IMR-90 (cell line): ENCODE results near the gene TUBA1A. TPM values are rescaled to one million over a fixed set of nuclear protein-coding genes. Genes with fewer than 3 reads are reported as not detected.

ENCODE experiments used
- ATAC-seq: fragments of 200-7000 bp; cut with Tn5 transposase; 2 replicates; pipeline ENCODE4 v1.9.1; 2020; ENCODE audit warnings: low read depth, mild to moderate bottlenecking, moderate library complexity
- BruUV-seq: library from RNA; stranded (reverse); fragments of 400-500 nt; replicated peaks from 2 replicates; lab custom pipeline; 2021; lab: Mats Ljungman, UMichigan
- CTCF ChIA-PET: fragments of 300-600 bp; formaldehyde crosslinking; extraction: SDS; loops from one replicate; lab custom pipeline; 2021; ENCODE audit warnings: antibody characterized with exemption; lab: Yijun Ruan, JAX
- POLR2A ChIA-PET: fragments of 300-600 bp; sonication (Branson Sonifier 250); formaldehyde crosslinking; loops from one replicate; lab custom pipeline; 2022; ENCODE audit warnings: antibody characterized with exemption; ENCODE audit not compliant: unreplicated experiment; lab: Charles Lee
- DNase-seq: peaks from one replicate; pipeline ENCODE4 v3.0.0; 2013
- H2AFZ ChIP-seq: replicated peaks from 2 replicates; pipeline ENCODE3; 2013; ENCODE audit warnings: low read length, mild to moderate bottlenecking; ENCODE audit not compliant: poor library complexity
- H2AK5ac ChIP-seq: 2 replicates; pipeline ENCODE4 v1.6.1; 2013; ENCODE audit warnings: low read depth, low read length, inconsistent platforms
- H2AK9ac ChIP-seq: replicated peaks from 2 replicates; pipeline ENCODE3; 2013; ENCODE audit warnings: mild to moderate bottlenecking, low read depth, low read length, moderate library complexity; ENCODE audit not compliant: poor library complexity
- H2BK120ac ChIP-seq: 2 replicates; pipeline ENCODE4 v1.6.1; 2013; ENCODE audit warnings: low read depth, low read length, inconsistent platforms
- H2BK15ac ChIP-seq: 3 replicates; pipeline ENCODE4 v1.6.1; 2013; ENCODE audit warnings: low read depth, low read length, inconsistent platforms
- H2BK20ac ChIP-seq: 2 replicates; pipeline ENCODE4 v1.6.1; 2013; ENCODE audit warnings: low read depth, mild to moderate bottlenecking, inconsistent platforms, low read length, moderate library complexity
- H2BK5ac ChIP-seq: 2 replicates; pipeline ENCODE4 v1.6.1; 2013; ENCODE audit warnings: mild to moderate bottlenecking, low read depth, low read length, inconsistent platforms; ENCODE audit not compliant: poor library complexity, severe bottlenecking
- H3K14ac ChIP-seq: replicated peaks from 2 replicates; pipeline ENCODE4 v1.6.1; 2013; ENCODE audit warnings: low read depth, low read length, inconsistent platforms
- H3K18ac ChIP-seq: 2 replicates; pipeline ENCODE4 v1.6.1; 2013; ENCODE audit warnings: low read depth, low read length, control low read depth
- H3K23ac ChIP-seq: 2 replicates; pipeline ENCODE4 v1.6.1; 2013; ENCODE audit warnings: low read depth, low read length, inconsistent platforms
- H3K27ac ChIP-seq: 2 replicates; pipeline ENCODE4 v1.5.1; 2013; ENCODE audit warnings: mild to moderate bottlenecking, control low read depth, low read length; ENCODE audit not compliant: insufficient read depth
- H3K27me3 ChIP-seq: 2 replicates; pipeline ENCODE4 v1.6.1; 2013; ENCODE audit warnings: low read length; ENCODE audit not compliant: control insufficient read depth, insufficient read depth
- H3K36me3 ChIP-seq: 2 replicates; pipeline ENCODE4 v1.6.1; 2013; ENCODE audit warnings: low read length, mixed read lengths; ENCODE audit not compliant: control insufficient read depth, insufficient read depth
- H3K4ac ChIP-seq: 2 replicates; pipeline ENCODE4 v1.6.1; 2013; ENCODE audit warnings: low read depth, low read length, inconsistent platforms
- H3K4me1 ChIP-seq: 2 replicates; pipeline ENCODE4 v1.6.1; 2013; ENCODE audit warnings: low read length, mixed read lengths; ENCODE audit not compliant: control insufficient read depth, insufficient read depth
- H3K4me2 ChIP-seq: 2 replicates; pipeline ENCODE4 v1.6.1; 2013; ENCODE audit warnings: low read depth, mild to moderate bottlenecking, control low read depth, low read length, moderate library complexity
- H3K4me3 ChIP-seq: 2 replicates; pipeline ENCODE4 v1.5.1; 2013; ENCODE audit warnings: low read depth, mild to moderate bottlenecking, control low read depth, low read length, moderate library complexity; ENCODE audit not compliant: insufficient read depth
- H3K56ac ChIP-seq: 2 replicates; pipeline ENCODE4 v1.6.1; 2013; ENCODE audit warnings: low read length, inconsistent platforms; ENCODE audit not compliant: insufficient read depth; ENCODE audit errors: extremely low read depth
- H3K79me1 ChIP-seq, 2 experiments: 2 replicates each; pipeline ENCODE4 v1.6.1; 2013; ENCODE audit warnings: low read length in 2 of 2, inconsistent platforms in 1 of 2, low read depth in 1 of 2
- H3K9ac ChIP-seq: 2 replicates; pipeline ENCODE4 v1.6.1; 2013; ENCODE audit warnings: low read depth, low read length, control low read depth
- H3K9me1 ChIP-seq: 2 replicates; pipeline ENCODE4 v1.6.1; 2013; ENCODE audit warnings: low read length, inconsistent platforms; ENCODE audit not compliant: insufficient read depth
- H3K9me3 ChIP-seq: 2 replicates; pipeline ENCODE4 v1.6.1; 2013; ENCODE audit warnings: low read length; ENCODE audit not compliant: control insufficient read depth, insufficient read depth
- H4K20me1 ChIP-seq: 2 replicates; pipeline ENCODE4 v1.6.1; 2013; ENCODE audit warnings: low read length, inconsistent platforms; ENCODE audit not compliant: insufficient read depth
- H4K5ac ChIP-seq: 2 replicates; pipeline ENCODE4 v1.6.1; 2013; ENCODE audit warnings: mild to moderate bottlenecking, low read depth, low read length, control low read depth
- H4K8ac ChIP-seq, 2 experiments: 2 replicates each; pipeline ENCODE4 v1.6.1; 2013; ENCODE audit warnings: low read depth in 2 of 2, low read length in 2 of 2, control low read depth in 1 of 2, inconsistent platforms in 1 of 2
- H4K91ac ChIP-seq: 2 replicates; pipeline ENCODE4 v1.6.1; 2013; ENCODE audit warnings: low read depth, low read length, inconsistent platforms; ENCODE audit not compliant: insufficient read depth
- CHD1 ChIP-seq: IDR thresholded peaks from 2 replicates; pipeline ENCODE4 v1.6.1; 2012; ENCODE audit warnings: low read depth, low read length, improper control_type of control experiment
- MAFK ChIP-seq: IDR thresholded peaks from 2 replicates; pipeline ENCODE4 v1.6.1; 2012; ENCODE audit warnings: low read depth, low read length, improper control_type of control experiment
- NFE2L2 ChIP-seq: fragments of 150-350 bp; IDR thresholded peaks from 2 replicates; pipeline ENCODE4 v1.6.1; 2016; ENCODE audit warnings: low read depth, mild to moderate bottlenecking, low read length
- POLR2A ChIP-seq: IDR thresholded peaks from 2 replicates; pipeline ENCODE4 v1.6.1; 2012; ENCODE audit warnings: mild to moderate bottlenecking, low read depth, low read length
- WGBS, 2 experiments: methylation state at CpG; one replicate each; pipeline versions ENCODE4 v1.1.5 to v1.1.7; 2013; ENCODE audit warnings: missing lambda C conversion rate in 2 of 2; ENCODE audit not compliant: insufficient read length in 1 of 2; ENCODE audit errors: extremely low coverage in 2 of 2; 5-methylcytosine and 5-hydroxymethylcytosine counted together
- dilution Hi-C: fragments of 300-500 bp; cut with HindIII; formaldehyde crosslinking; loops from one replicate; pipeline ENCODE4 v1.14.3; 2018; ENCODE audit warnings: low sequenced_read_pairs; ENCODE audit not compliant: unreplicated experiment
- in situ Hi-C: fragments of 300-500 bp; cut with MboI; formaldehyde crosslinking; loops from 3 replicates; pipeline ENCODE4 v1.14.3; 2019; ENCODE audit warnings: low sequenced_read_pairs, inconsistent platforms, mixed read lengths
- intact Hi-C: fragments of 100-400 bp; cut with micrococcal nuclease; formaldehyde crosslinking; loops from 2 replicates; pipeline ENCODE4 v1.10.0; 2022
- polyA plus RNA-seq, 3 experiments: library from polyadenylated mRNA; depleted of rRNA; stranded (reverse); fragments of >200 nt; gene quantifications; 2 replicates each; pipeline ENCODE4 v1.2.3, GENCODE V29; 2012; ENCODE audit warnings: low replicate concordance in 1 of 3
- total RNA-seq: library from RNA; depleted of rRNA; stranded (reverse); fragments of >200 nt; gene quantifications from 2 replicates; pipeline ENCODE4 v1.2.3, GENCODE V29; 2012
- TF ChIP-seq, protein P1 (sequence below): fragments of 150-350 bp; IDR thresholded peaks from 2 replicates; pipeline ENCODE4 v1.6.1; 2016; ENCODE audit warnings: low read depth, mild to moderate bottlenecking, low read length, moderate library complexity, borderline replicate concordance

Gene TUBA1A
- total and polyA plus RNA-seq, 2 of the 4 experiments (the other 2 are of a cell fraction): 2,105 to 2,832 TPM

DNA sequence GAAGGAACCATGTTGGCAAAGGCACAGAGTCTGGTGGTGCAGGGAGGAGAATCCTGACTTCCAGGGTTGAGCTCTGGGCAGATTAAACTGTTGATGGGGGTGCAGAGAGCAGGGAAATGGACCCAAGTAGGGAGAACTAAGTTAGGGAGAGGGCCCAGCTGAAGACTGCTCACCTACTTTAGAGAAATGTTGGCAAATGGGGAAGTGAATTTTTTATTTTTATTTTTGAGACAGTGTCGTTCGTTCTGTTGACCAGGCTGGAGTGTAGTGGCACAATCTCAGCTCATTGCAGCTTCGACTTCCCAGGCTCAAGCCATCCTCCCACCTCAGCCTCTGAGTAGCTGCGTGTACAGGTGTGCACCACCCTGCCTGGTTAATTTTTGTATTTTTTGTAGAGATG lies 32.1 kb upstream of the TUBA1A start:
- dilution Hi-C loops: no loop called here
- Histone ChIP-seq H3K4me3 (no peak overlapping the region), H3K27ac (no peak overlapping the region), H4K5ac (no peak overlapping the region), H3K9me3 (no peaks in the 10 kb centered on the region), H3K23ac (no peak overlapping the region), H3K27me3 (no peaks in the 10 kb centered on the region), H3K56ac (no peak overlapping the region), H4K20me1 (no peaks in the 10 kb centered on the region), H2AK5ac (peak overlapping the region; percentile 84), H2BK15ac (peak overlapping the region; percentile 90; the same call in 2 of the 3 replicates), H4K91ac (0 out of 2 replicates have a peak overlapping the region, but pooled peaks have one; percentile 7), H2AFZ (peak overlapping the region; percentile 2), H4K8ac (no peak overlapping the region), H2BK20ac (peak overlapping the region; percentile 52; the same call in 1 of the 2 replicates), H3K36me3 (no peaks in the 10 kb centered on the region), H3K79me1 (no peaks in the 10 kb centered on the region; a peak in 1 of 4 replicates), H2BK5ac (peak overlapping the region; percentile 14), H3K4me2 (no peak overlapping the region), H3K4ac (peak overlapping the region; percentile 73), H3K18ac (peak overlapping the region; percentile 52), H2BK120ac (peak overlapping the region; percentile 56; the same call in 1 of the 2 replicates), H3K9me1 (peaks cover 5% of the 10 kb centered on the region), H3K9ac (no peak overlapping the region), H3K4me1 (peaks cover 4% of the 10 kb centered on the region), H3K14ac (no peak overlapping the region), H2AK9ac (no peak overlapping the region)
- no peak for ATAC-seq
- CTCF ChIA-PET: interaction anchor here (0.6 to 1.1 kb wide), 3 partner anchors 33 to 102 kb away, joined by 3 read pairs; partner anchors contain the start of gene TROAP
- no peak for DNase-seq
- in situ Hi-C loops: no loop called here
- TF ChIP-seq NFE2L2: no peak
- TF ChIP-seq, protein P1, sequence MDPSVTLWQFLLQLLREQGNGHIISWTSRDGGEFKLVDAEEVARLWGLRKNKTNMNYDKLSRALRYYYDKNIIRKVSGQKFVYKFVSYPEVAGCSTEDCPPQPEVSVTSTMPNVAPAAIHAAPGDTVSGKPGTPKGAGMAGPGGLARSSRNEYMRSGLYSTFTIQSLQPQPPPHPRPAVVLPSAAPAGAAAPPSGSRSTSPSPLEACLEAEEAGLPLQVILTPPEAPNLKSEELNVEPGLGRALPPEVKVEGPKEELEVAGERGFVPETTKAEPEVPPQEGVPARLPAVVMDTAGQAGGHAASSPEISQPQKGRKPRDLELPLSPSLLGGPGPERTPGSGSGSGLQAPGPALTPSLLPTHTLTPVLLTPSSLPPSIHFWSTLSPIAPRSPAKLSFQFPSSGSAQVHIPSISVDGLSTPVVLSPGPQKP: no peak
- no peak for TF ChIP-seq POLR2A
- no peak for TF ChIP-seq MAFK
- no peak for TF ChIP-seq CHD1
- intact Hi-C loops: no loop called here
- BruUV-seq: no TSS peak
- POLR2A ChIA-PET: no interaction called here
- WGBS, 2 experiments: no CpG with 5 or more reads among the region's 4 CpGs
